ENCODE measurements around the gene CBX1. TPM values are rescaled to one million over a fixed set of nuclear protein-coding genes. Genes with fewer than 3 reads are reported as not detected.

CBX1 gene
- total and polyA plus RNA-seq, 4 donors, result 3.4 to 11.6 (median 9.6) TPM

- Histone ChIP-seq H3K36me3 (ENCODE audit: control insufficient read depth in 4 of 4, insufficient read depth in 3 of 4, low read depth in 1 of 4, low read length in 3 of 4) (peaks cover 0 to 1% (median 0%) of the 10 kb centered on the region in 4 donors), H3K4me3 (ENCODE audit: low read depth in 1 of 3, low read length in 3 of 3) (no peak overlapping the region), H3K9me3 (ENCODE audit: control insufficient read depth in 4 of 4, low read length in 3 of 4) (no peaks in the 10 kb centered on the region), H3K27ac (ENCODE audit: low read depth in 1 of 2, low read length in 2 of 2) (no peak overlapping the region), H3K9ac (ENCODE audit: low read depth in 1 of 2, low read length in 2 of 2) (no peak overlapping the region), H3K4me1 (ENCODE audit: control insufficient read depth in 4 of 4, insufficient read depth in 4 of 4, low read length in 3 of 4) (peaks cover 10 to 35% (median 31%) of the 10 kb centered on the region in 4 donors), H3K27me3 (ENCODE audit: control insufficient read depth in 4 of 4, insufficient read depth in 4 of 4, low read length in 3 of 4) (no peaks in the 10 kb centered on the region)
- DNase-seq (ENCODE audit: low spot score), result no peak
- TF ChIP-seq YY1 (IDR thresholded peaks at IDR 0.05) (no peak), FOXA1 (IDR thresholded peaks at IDR 0.05) (no peak), JUND (IDR thresholded peaks at IDR 0.05) (no peak), ZBTB33 (IDR thresholded peaks at IDR 0.05) (no peak), NR2F2 (IDR thresholded peaks at IDR 0.05) (no peak), SP1 (IDR thresholded peaks at IDR 0.05) (no peak), REST (IDR thresholded peaks at IDR 0.05) (no peak), FOXA2 (IDR thresholded peaks at IDR 0.05) (no peak), RXRA (IDR thresholded peaks at IDR 0.05) (no peak), HNF4A (conservative IDR thresholded peaks at IDR 0.05) (no peak), EGR1 (IDR thresholded peaks at IDR 0.05; ENCODE audit: low read depth in 2 of 2) (no peak), RAD21 (IDR thresholded peaks at IDR 0.05) (no peak), GABPA (IDR thresholded peaks at IDR 0.05 in 1 of 2, conservative IDR thresholded peaks at IDR 0.05 in 1 of 2) (no peak), TAF1 (conservative IDR thresholded peaks at IDR 0.05) (no peak)
- TF ChIP-seq, protein P1, sequence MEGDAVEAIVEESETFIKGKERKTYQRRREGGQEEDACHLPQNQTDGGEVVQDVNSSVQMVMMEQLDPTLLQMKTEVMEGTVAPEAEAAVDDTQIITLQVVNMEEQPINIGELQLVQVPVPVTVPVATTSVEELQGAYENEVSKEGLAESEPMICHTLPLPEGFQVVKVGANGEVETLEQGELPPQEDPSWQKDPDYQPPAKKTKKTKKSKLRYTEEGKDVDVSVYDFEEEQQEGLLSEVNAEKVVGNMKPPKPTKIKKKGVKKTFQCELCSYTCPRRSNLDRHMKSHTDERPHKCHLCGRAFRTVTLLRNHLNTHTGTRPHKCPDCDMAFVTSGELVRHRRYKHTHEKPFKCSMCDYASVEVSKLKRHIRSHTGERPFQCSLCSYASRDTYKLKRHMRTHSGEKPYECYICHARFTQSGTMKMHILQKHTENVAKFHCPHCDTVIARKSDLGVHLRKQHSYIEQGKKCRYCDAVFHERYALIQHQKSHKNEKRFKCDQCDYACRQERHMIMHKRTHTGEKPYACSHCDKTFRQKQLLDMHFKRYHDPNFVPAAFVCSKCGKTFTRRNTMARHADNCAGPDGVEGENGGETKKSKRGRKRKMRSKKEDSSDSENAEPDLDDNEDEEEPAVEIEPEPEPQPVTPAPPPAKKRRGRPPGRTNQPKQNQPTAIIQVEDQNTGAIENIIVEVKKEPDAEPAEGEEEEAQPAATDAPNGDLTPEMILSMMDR (IDR thresholded peaks at IDR 0.05; ENCODE audit: low read depth, low read length, missing input control), result no peak
- TF ChIP-seq, protein P2, sequence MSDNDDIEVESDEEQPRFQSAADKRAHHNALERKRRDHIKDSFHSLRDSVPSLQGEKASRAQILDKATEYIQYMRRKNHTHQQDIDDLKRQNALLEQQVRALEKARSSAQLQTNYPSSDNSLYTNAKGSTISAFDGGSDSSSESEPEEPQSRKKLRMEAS (IDR thresholded peaks at IDR 0.05), result no peak
- 92% methylated on average over 12 of the region's 12 CpGs for WGBS
Measured at GRCh38 chr17:48027322-48027981, 73.8 kb downstream of the CBX1 start.
